MM.1S (cell line): Measurements from ENCODE around the gene KIAA1191.

Experiments
- DNase-seq: peaks from one replicate; pipeline ENCODE4 v3.0.0-alpha.2; 2015
- H2AFZ ChIP-seq: fragments of 300-600 bp; sonication (generic); 2 replicates; pipeline ENCODE4 v1.6.0; 2016; ENCODE audit warnings: antibody characterized with exemption, low read length
- H3F3A ChIP-seq: fragments of 300-600 bp; sonication (generic); 2 replicates; pipeline ENCODE4 v1.6.1; 2016; ENCODE audit warnings: mild to moderate bottlenecking, antibody characterized with exemption, low read length, moderate library complexity, mixed read lengths; ENCODE audit not compliant: insufficient read depth
- H3K27ac ChIP-seq: fragments of 300-600 bp; sonication (generic); 2 replicates; pipeline ENCODE4 v1.5.1; 2016; ENCODE audit warnings: mild to moderate bottlenecking, low read length
- H3K27me3 ChIP-seq: fragments of 300-600 bp; sonication (generic); replicated peaks from 2 replicates; pipeline ENCODE4 v1.6.0; 2016; ENCODE audit warnings: low read length; ENCODE audit not compliant: insufficient read depth
- H3K36me3 ChIP-seq: fragments of 300-600 bp; sonication (generic); replicated peaks from 2 replicates; pipeline ENCODE4 v1.6.1; 2016; ENCODE audit warnings: mild to moderate bottlenecking, low read length, mixed read lengths; ENCODE audit not compliant: insufficient read depth
- H3K4me1 ChIP-seq: fragments of 300-600 bp; sonication (generic); 2 replicates; pipeline ENCODE4 v1.6.1; 2016; ENCODE audit warnings: low read length, mixed read lengths
- H3K4me2 ChIP-seq: fragments of 300-600 bp; sonication (generic); 2 replicates; pipeline ENCODE4 v1.6.0; 2016; ENCODE audit warnings: low read depth, low read length
- H3K4me3 ChIP-seq: fragments of 300-600 bp; sonication (generic); 2 replicates; pipeline ENCODE4 v1.5.1; 2016; ENCODE audit warnings: low read length, mixed read lengths
- H3K79me2 ChIP-seq: fragments of 300-600 bp; sonication (generic); 2 replicates; pipeline ENCODE4 v1.6.1; 2016; ENCODE audit warnings: mixed run types, low read length, mixed read lengths
- H3K9ac ChIP-seq: fragments of 300-600 bp; sonication (generic); 2 replicates; pipeline ENCODE4 v1.6.1; 2016; ENCODE audit warnings: low read length, mixed read lengths
- H3K9me2 ChIP-seq: fragments of 300-600 bp; sonication (generic); replicated peaks from 2 replicates; pipeline ENCODE4 v1.6.1; 2016; ENCODE audit warnings: mild to moderate bottlenecking, low read length, mixed read lengths; ENCODE audit not compliant: insufficient read depth
- H3K9me3 ChIP-seq: fragments of 300-600 bp; sonication (generic); replicated peaks from 2 replicates; pipeline ENCODE4 v1.6.1; 2016; ENCODE audit warnings: mild to moderate bottlenecking, low read length, mixed read lengths; ENCODE audit not compliant: insufficient read depth
- H4K20me1 ChIP-seq: fragments of 300-600 bp; sonication (generic); 2 replicates; pipeline ENCODE4 v1.6.1; 2016; ENCODE audit warnings: mild to moderate bottlenecking, low read length, moderate library complexity, mixed read lengths; ENCODE audit not compliant: insufficient read depth
- CTCF ChIP-seq: fragments of 300-600 bp; sonication (generic); IDR thresholded peaks from 2 replicates; pipeline ENCODE4 v1.5.1; 2016; ENCODE audit warnings: antibody characterized with exemption, low read length, mixed read lengths
- EZH2 ChIP-seq: fragments of 300-600 bp; sonication (generic); optimal IDR thresholded peaks from 2 replicates; pipeline ENCODE3; 2017; ENCODE audit warnings: low read depth, mild to moderate bottlenecking, antibody characterized with exemption, low read length, mixed read lengths
- EZH2phosphoT487 ChIP-seq: fragments of 300-600 bp; sonication (generic); IDR thresholded peaks from 2 replicates; pipeline ENCODE4 v1.6.1; 2018; ENCODE audit warnings: antibody characterized with exemption, low read length

The KIAA1191 gene

GRCh38 chr5:176352116-176352878 lies 9.3 kb downstream of the KIAA1191 start:
- Histone ChIP-seq H3K36me3 (no peaks in the 10 kb centered on the region), H3K9me3 (no peaks in the 10 kb centered on the region), H3K27ac (no peak overlapping the region), H3F3A (no peaks in the 10 kb centered on the region), H3K9me2 (no peaks in the 10 kb centered on the region), H3K4me3 (no peak overlapping the region), H3K9ac (no peak overlapping the region), H4K20me1 (no peaks in the 10 kb centered on the region), H3K4me1 (no peaks in the 10 kb centered on the region), H2AFZ (no peak overlapping the region), H3K4me2 (no peak overlapping the region), H3K79me2 (peaks cover 33% of the 10 kb centered on the region), H3K27me3 (no peaks in the 10 kb centered on the region)
- DNase-seq: no peak
- TF ChIP-seq EZH2phosphoT487 (no peak), CTCF (no peak), EZH2 (no peak)

- H3K9me3 ChIP-seq: no peaks in the 10 kb centered on the region
- no peak overlapping the region for H3K9ac ChIP-seq
- H3K4me3 ChIP-seq: no peak overlapping the region
- no peaks in the 10 kb centered on the region for H3K9me2 ChIP-seq
- no peaks in the 10 kb centered on the region for H3K36me3 ChIP-seq
- TF ChIP-seq EZH2phosphoT487 (no peak), EZH2 (no peak), CTCF (no peak)
- no peak overlapping the region for H3K4me2 ChIP-seq
- no peaks in the 10 kb centered on the region for H3K4me1 ChIP-seq
- H4K20me1 ChIP-seq: no peaks in the 10 kb centered on the region
- no peak overlapping the region for H3K27ac ChIP-seq
- H2AFZ ChIP-seq: no peak overlapping the region
- no peak for DNase-seq
- H3K27me3 ChIP-seq: no peaks in the 10 kb centered on the region
- peaks cover 19% of the 10 kb centered on the region for H3K79me2 ChIP-seq
- H3F3A ChIP-seq: no peaks in the 10 kb centered on the region
Measured at GRCh38 chr5:176350416-176350815, 11.1 kb downstream of the KIAA1191 start.

DNA sequence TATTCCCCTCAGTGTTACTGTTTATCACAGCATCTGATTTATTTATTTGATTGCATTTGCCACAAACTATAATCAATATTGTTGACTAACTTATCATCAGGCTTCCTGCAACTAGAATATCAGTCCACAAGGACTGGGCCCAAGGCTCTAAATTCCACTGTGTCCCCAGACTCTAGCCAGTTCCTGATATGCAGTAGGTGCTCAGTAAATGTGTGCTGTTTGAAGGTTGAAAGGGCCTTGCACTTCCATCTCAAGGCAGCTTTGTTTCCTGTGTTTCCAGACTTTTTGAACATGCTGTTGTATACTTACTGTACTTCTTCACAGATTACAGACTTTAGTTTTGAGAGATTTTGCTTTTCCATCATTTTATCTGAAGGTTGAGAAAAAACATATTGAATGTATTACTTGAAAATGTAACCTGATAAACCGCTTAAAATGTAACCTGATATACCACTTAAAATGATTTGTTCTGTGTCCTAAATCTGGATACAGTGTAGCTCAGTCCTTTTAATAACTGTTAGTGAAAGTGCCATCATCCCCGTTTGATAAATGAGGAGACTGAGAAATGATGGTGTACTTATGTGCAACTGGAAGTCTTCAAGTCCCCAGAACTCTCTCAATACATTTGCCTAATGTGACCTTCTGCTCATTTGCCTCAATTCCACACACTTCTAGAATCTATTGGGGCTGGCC lies 18.7 kb downstream of the KIAA1191 start:
- H3K36me3 ChIP-seq: no peaks in the 10 kb centered on the region
- DNase-seq: no peak

DNA sequence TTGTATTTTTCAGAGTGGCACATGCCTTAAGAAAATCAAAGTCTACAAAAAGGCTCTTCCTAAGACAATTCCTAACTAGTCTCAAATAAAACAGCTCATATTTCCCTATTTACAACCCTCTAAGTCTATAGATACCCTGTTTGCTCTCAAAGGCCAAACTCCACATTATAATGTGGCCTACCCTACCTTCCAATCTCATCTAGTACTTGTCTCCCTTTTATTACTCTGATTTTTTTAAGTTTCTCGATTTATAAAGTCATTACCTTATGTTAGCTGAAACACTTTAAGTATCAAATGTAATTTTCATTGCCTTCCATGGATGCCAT lies 19.4 kb downstream of the KIAA1191 start:
- no peak for DNase-seq
- H3K4me1 ChIP-seq: no peaks in the 10 kb centered on the region
- TF ChIP-seq EZH2 (no peak), CTCF (no peak), EZH2phosphoT487 (no peak)
- no peaks in the 10 kb centered on the region for H3K79me2 ChIP-seq
- no peak overlapping the region for H3K4me2 ChIP-seq
- H4K20me1 ChIP-seq: no peaks in the 10 kb centered on the region
- H3K9me2 ChIP-seq: no peaks in the 10 kb centered on the region
- H3K9ac ChIP-seq: no peak overlapping the region
- H3F3A ChIP-seq: no peaks in the 10 kb centered on the region
- H3K27ac ChIP-seq: no peak overlapping the region
- no peak overlapping the region for H3K4me3 ChIP-seq
- no peaks in the 10 kb centered on the region for H3K27me3 ChIP-seq
- H3K36me3 ChIP-seq: no peaks in the 10 kb centered on the region
- H2AFZ ChIP-seq: no peak overlapping the region
- no peaks in the 10 kb centered on the region for H3K9me3 ChIP-seq

More for the DNA sequence above, 18.7 kb downstream of the KIAA1191 start:
- TF ChIP-seq EZH2phosphoT487: no peak
- no peaks in the 10 kb centered on the region for H4K20me1 ChIP-seq
- no peak overlapping the region for H3K27ac ChIP-seq
- no peaks in the 10 kb centered on the region for H3K4me1 ChIP-seq
- H3K4me3 ChIP-seq: no peak overlapping the region
- no peaks in the 10 kb centered on the region for H3F3A ChIP-seq
- H3K79me2 ChIP-seq: no peaks in the 10 kb centered on the region
- H3K4me2 ChIP-seq: no peak overlapping the region
- H3K9me3 ChIP-seq: no peaks in the 10 kb centered on the region
- no peaks in the 10 kb centered on the region for H3K27me3 ChIP-seq
- no peak overlapping the region for H2AFZ ChIP-seq
- H3K9ac ChIP-seq: no peak overlapping the region
- H3K9me2 ChIP-seq: no peaks in the 10 kb centered on the region
